ENCODE data around the gene TRIM44. TPM values are rescaled to one million over a fixed set of nuclear protein-coding genes. Genes with fewer than 3 reads are reported as not detected.

The TRIM44 gene
- total RNA-seq, 3 donors from 2014 or later (not counting 1 experiment from before 2014, with no cell fraction given), result 47.0 to 62.6 (median 51.9) TPM

DNA sequence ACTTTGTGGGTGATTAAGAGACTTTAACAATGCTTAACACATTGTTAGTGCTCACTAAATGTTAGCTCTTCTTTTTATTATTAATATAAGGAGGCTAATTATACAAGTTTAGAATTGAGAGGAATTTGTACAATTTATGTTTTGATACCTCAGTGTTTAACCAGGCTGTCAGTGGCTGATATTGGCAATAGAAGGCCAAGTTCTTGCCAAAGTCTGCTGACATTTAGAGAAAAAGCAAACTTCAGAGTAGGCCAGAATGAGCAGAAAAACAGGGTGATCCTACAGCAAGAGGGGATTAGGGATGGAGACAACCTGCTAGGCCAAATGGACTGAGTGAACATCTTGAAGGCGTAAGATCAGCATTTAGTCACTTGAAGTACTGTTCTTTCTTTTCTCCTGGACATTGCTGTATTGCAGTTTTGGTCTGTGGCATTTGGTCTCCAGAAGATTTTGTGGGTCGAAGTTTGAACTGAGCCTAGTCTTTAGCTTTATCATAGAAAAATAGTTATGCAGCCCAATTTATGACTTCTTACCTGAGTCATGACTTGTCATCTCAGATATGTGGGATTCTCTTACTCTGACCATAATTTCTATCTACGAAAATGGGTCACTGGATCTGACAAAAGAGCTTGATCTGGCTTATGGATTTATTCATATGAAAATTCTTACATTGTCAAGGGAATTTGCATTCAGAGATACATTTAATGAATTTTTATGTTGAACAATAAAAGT, 9.0 kb downstream of the TRIM44 start:
- no peak overlapping the region for H3K4me3 Mint-ChIP-seq
- ATAC-seq (no peak), DNase-seq (no peak)
- H3K4me1 Mint-ChIP-seq, result peaks cover 75 to 78% of the 10 kb centered on the region in 2 donors
- intact Hi-C loops (cut with micrococcal nuclease), result no loop called here
- no peak overlapping the region for H3K4me3 ChIP-seq (ENCODE audit: low read length)
- H3K9me3 Mint-ChIP-seq, result no peaks in the 10 kb centered on the region
- H3K27me3 ChIP-seq (ENCODE audit: control insufficient read depth, insufficient read depth, low read length), result no peaks in the 10 kb centered on the region
- H3K4me1 ChIP-seq (ENCODE audit: control insufficient read depth, insufficient read depth, low read length), result no peaks in the 10 kb centered on the region
- peak overlapping the region in 1 of 2 donors; percentile 2 for H3K27ac Mint-ChIP-seq
- H3K27ac ChIP-seq (ENCODE audit: low read length), result no peak overlapping the region
- 100% methylated on average over 2 of the region's 3 CpGs for WGBS (ENCODE audit: insufficient coverage)
- TF ChIP-seq, protein P1, sequence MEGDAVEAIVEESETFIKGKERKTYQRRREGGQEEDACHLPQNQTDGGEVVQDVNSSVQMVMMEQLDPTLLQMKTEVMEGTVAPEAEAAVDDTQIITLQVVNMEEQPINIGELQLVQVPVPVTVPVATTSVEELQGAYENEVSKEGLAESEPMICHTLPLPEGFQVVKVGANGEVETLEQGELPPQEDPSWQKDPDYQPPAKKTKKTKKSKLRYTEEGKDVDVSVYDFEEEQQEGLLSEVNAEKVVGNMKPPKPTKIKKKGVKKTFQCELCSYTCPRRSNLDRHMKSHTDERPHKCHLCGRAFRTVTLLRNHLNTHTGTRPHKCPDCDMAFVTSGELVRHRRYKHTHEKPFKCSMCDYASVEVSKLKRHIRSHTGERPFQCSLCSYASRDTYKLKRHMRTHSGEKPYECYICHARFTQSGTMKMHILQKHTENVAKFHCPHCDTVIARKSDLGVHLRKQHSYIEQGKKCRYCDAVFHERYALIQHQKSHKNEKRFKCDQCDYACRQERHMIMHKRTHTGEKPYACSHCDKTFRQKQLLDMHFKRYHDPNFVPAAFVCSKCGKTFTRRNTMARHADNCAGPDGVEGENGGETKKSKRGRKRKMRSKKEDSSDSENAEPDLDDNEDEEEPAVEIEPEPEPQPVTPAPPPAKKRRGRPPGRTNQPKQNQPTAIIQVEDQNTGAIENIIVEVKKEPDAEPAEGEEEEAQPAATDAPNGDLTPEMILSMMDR (IDR thresholded peaks at IDR 0.05), result no peak
- H3K9me3 ChIP-seq (ENCODE audit: control insufficient read depth, insufficient read depth, low read length), result peaks cover 3% of the 10 kb centered on the region
- H3K36me3 Mint-ChIP-seq, result peaks cover 7% of the 10 kb centered on the region
- no peaks in the 10 kb centered on the region for H3K36me3 ChIP-seq (ENCODE audit: control insufficient read depth, insufficient read depth, low read length)
- no peaks in the 10 kb centered on the region for H3K27me3 Mint-ChIP-seq (ENCODE audit: low read depth in 2 of 2)

DNA sequence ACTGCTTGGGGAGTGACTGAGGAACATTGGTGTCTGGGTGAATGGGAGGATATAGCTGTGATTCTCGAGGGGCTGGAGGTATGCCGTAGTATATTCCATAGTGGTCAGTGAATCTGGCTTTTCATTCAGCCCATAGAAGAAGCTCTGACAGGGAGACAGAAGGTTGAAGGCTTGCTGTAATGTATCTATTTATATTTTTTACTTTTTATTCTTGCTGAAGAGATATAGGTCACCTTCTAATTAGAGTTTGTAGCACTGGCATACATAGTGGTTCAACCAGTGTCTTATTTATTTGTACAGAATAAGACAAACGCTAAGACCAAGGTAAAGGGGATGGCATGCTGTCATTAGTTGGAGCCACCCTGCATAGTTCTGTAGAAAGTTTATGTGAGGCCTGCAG, 10.0 kb downstream of the TRIM44 start:
- Mint-ChIP-seq H3K36me3 (peaks cover 5% of the 10 kb centered on the region), H3K9me3 (no peaks in the 10 kb centered on the region), H3K27me3 (ENCODE audit: low read depth in 2 of 2) (no peaks in the 10 kb centered on the region), H3K4me3 (no peak overlapping the region), H3K4me1 (peaks cover 80 to 84% of the 10 kb centered on the region in 2 donors), H3K27ac (no peak overlapping the region)
- intact Hi-C loops (cut with micrococcal nuclease), result no loop called here
- H3K27me3 ChIP-seq (ENCODE audit: control insufficient read depth, insufficient read depth, low read length), result no peaks in the 10 kb centered on the region
- 100% methylated on average over 3 of the region's 3 CpGs for WGBS (ENCODE audit: insufficient coverage)
- ATAC-seq (no peak), DNase-seq (no peak)
- TF ChIP-seq, protein P1 (IDR thresholded peaks at IDR 0.05), result no peak
- H3K36me3 ChIP-seq (ENCODE audit: control insufficient read depth, insufficient read depth, low read length), result no peaks in the 10 kb centered on the region
- H3K9me3 ChIP-seq (ENCODE audit: control insufficient read depth, insufficient read depth, low read length), result no peaks in the 10 kb centered on the region
- H3K4me1 ChIP-seq (ENCODE audit: control insufficient read depth, insufficient read depth, low read length), result no peaks in the 10 kb centered on the region
- no peak overlapping the region for H3K27ac ChIP-seq (ENCODE audit: low read length)
- no peak overlapping the region for H3K4me3 ChIP-seq (ENCODE audit: low read length)

DNA sequence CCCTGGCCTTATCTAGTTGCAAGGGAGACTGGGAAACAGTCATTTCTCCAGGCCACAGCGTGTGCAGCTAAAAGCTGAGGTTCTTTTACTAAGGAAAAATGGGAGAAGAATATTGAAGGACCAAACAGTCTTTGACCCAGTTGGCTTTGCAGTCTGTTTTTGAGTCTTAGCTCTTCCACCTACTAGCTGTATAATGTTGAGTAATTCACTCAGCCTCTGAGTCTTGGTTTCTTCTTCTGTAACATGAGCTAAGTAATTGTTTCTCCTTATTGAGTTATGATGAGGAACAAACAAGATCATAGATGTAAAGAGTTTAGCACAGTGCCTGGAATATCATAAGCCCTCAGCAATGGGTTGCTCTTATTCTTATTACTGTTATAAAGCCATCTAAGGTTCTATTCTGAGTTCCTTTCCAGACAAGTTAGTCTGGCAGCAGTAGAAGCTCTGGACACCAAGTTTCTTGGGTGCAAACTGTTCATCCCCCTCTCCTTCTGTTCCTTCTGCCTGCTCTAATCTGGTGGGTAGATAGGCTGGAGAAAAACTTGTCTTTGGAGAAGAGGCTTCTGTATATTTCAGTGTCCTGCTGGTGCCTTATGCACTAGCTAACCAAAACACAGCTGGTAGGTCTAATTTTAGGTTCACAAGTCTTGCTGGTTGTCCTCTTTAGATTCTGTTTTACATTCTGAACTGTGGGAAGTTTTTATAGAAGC, 13.5 kb downstream of the TRIM44 start:
- Mint-ChIP-seq H3K9me3 (no peaks in the 10 kb centered on the region), H3K4me1 (peaks cover 72 to 88% of the 10 kb centered on the region in 2 donors), H3K27ac (peak overlapping the region in 1 of 2 donors; percentile 76), H3K36me3 (no peaks in the 10 kb centered on the region), H3K4me3 (no peak overlapping the region), H3K27me3 (ENCODE audit: low read depth in 2 of 2) (no peaks in the 10 kb centered on the region)
- WGBS (ENCODE audit: insufficient coverage), result 100% methylated on average over 1 of the region's 1 CpG
- TF ChIP-seq, protein P1 (IDR thresholded peaks at IDR 0.05), result no peak
- H3K9me3 ChIP-seq (ENCODE audit: control insufficient read depth, insufficient read depth, low read length), result no peaks in the 10 kb centered on the region
- ATAC-seq, result no peak
- intact Hi-C loops (cut with micrococcal nuclease), result no loop called here
- H3K4me3 ChIP-seq (ENCODE audit: low read length), result no peak overlapping the region
- H3K36me3 ChIP-seq (ENCODE audit: control insufficient read depth, insufficient read depth, low read length), result no peaks in the 10 kb centered on the region
- H3K4me1 ChIP-seq (ENCODE audit: control insufficient read depth, insufficient read depth, low read length), result no peaks in the 10 kb centered on the region
- DNase-seq, result no peak
- H3K27ac ChIP-seq (ENCODE audit: low read length), result no peak overlapping the region
- no peaks in the 10 kb centered on the region for H3K27me3 ChIP-seq (ENCODE audit: control insufficient read depth, insufficient read depth, low read length)
